WTC11 (cell line): ENCODE data around the gene MYO1A. TPM values are rescaled to one million over a fixed set of nuclear protein-coding genes. Genes with fewer than 3 reads are reported as not detected.

Experiments used
- ATAC-seq: fragments of 200-7000 bp; cut with Tn5 transposase; 2 replicates; pipeline ENCODE4 v1.10.0; 2021; ENCODE audit warnings: mild to moderate bottlenecking, moderate library complexity
- CTCF ChIA-PET: fragments of 300-600 bp; sonication (Branson Sonifier 250); formaldehyde crosslinking; loops from one replicate; lab custom pipeline; 2021; ENCODE audit warnings: antibody characterized with exemption; lab: Charles Lee
- POLR2A ChIA-PET: fragments of 350-600 bp; sonication (Branson Sonifier 250); formaldehyde crosslinking; loops from one replicate; lab custom pipeline; 2021; ENCODE audit warnings: antibody characterized with exemption; lab: Charles Lee
- DNase-seq: peaks from one replicate; pipeline ENCODE4 v3.0.0; 2021; ENCODE audit warnings: low spot score
- H3K27ac Mint-ChIP-seq: 2 replicates; pipeline ENCODE4 v1.8.0; 2021; ENCODE audit warnings: mixed read lengths
- H3K27me3 Mint-ChIP-seq: 2 replicates; pipeline ENCODE4 v1.8.0; 2021; ENCODE audit warnings: low read depth, mild to moderate bottlenecking, moderate library complexity, mixed read lengths
- H3K36me3 Mint-ChIP-seq: 2 replicates; pipeline ENCODE4 v1.8.0; 2021; ENCODE audit warnings: mixed read lengths
- H3K4me1 Mint-ChIP-seq: 2 replicates; pipeline ENCODE4 v1.8.0; 2022; ENCODE audit warnings: mixed read lengths
- H3K4me3 Mint-ChIP-seq: 2 replicates; pipeline ENCODE4 v1.8.0; 2021; ENCODE audit warnings: mild to moderate bottlenecking, moderate library complexity, mixed read lengths
- H3K9me3 Mint-ChIP-seq: 2 replicates; pipeline ENCODE4 v1.8.0; 2021; ENCODE audit warnings: mixed read lengths
- ATF2 ChIP-seq: sonication (generic); formaldehyde crosslinking; IDR thresholded peaks from 2 replicates; pipeline ENCODE4 v1.8.1; 2022; ENCODE audit warnings: low read depth, missing genetic modification reagents, borderline replicate concordance
- ATF3 ChIP-seq: sonication (generic); formaldehyde crosslinking; conservative IDR thresholded peaks from 2 replicates; pipeline ENCODE4 v1.8.1; 2022; ENCODE audit warnings: mild to moderate bottlenecking, missing genetic modification reagents
- ERG ChIP-seq: fragments of 250-450 bp; sonication (Bioruptor Pico); IDR thresholded peaks from 2 replicates; pipeline ENCODE4 v1.8.0; 2021; ENCODE audit warnings: mild to moderate bottlenecking
- ESRRA ChIP-seq: sonication (generic); formaldehyde crosslinking; IDR thresholded peaks from 2 replicates; pipeline ENCODE4 v1.8.1; 2022; ENCODE audit warnings: mild to moderate bottlenecking, missing genetic modification reagents, borderline replicate concordance
- FOXK1 ChIP-seq: sonication (generic); formaldehyde crosslinking; IDR thresholded peaks from 2 replicates; pipeline ENCODE4 v1.8.0; 2022; ENCODE audit warnings: mild to moderate bottlenecking, moderate library complexity, missing genetic modification reagents
- IRF1 ChIP-seq: sonication (generic); formaldehyde crosslinking; IDR thresholded peaks from 2 replicates; pipeline ENCODE4 v1.8.0; 2023; ENCODE audit warnings: missing genetic modification reagents
- IRF2 ChIP-seq: sonication (generic); formaldehyde crosslinking; IDR thresholded peaks from 2 replicates; pipeline ENCODE4 v1.8.0; 2022; ENCODE audit warnings: low read depth, missing genetic modification reagents, borderline replicate concordance
- MXD4 ChIP-seq: fragments of 250-450 bp; sonication (Bioruptor Pico); IDR thresholded peaks from 2 replicates; pipeline ENCODE4 v1.8.0; 2021; ENCODE audit warnings: mild to moderate bottlenecking, moderate library complexity, borderline replicate concordance
- MYBL2 ChIP-seq: sonication (generic); formaldehyde crosslinking; IDR thresholded peaks from 2 replicates; pipeline ENCODE4 v1.8.1; 2023; ENCODE audit warnings: mild to moderate bottlenecking, moderate library complexity, missing genetic modification reagents
- NFE2L1 ChIP-seq: sonication (generic); formaldehyde crosslinking; IDR thresholded peaks from 2 replicates; pipeline ENCODE4 v1.8.1; 2023; ENCODE audit warnings: missing genetic modification reagents
- NR1H2 ChIP-seq: sonication (generic); formaldehyde crosslinking; IDR thresholded peaks from 2 replicates; pipeline ENCODE4 v1.9.0; 2021; ENCODE audit warnings: mild to moderate bottlenecking, moderate library complexity, missing genetic modification reagents
- SMAD3 ChIP-seq: sonication (generic); formaldehyde crosslinking; IDR thresholded peaks from 2 replicates; pipeline ENCODE4 v1.8.0; 2022; ENCODE audit warnings: missing genetic modification reagents, mild to moderate bottlenecking, borderline replicate concordance
- SOX15 ChIP-seq: fragments of 250-450 bp; sonication (Bioruptor Pico); IDR thresholded peaks from 2 replicates; pipeline ENCODE4 v1.9.0; 2021; ENCODE audit warnings: mild to moderate bottlenecking
- SP1 ChIP-seq: sonication (generic); formaldehyde crosslinking; conservative IDR thresholded peaks from 2 replicates; pipeline ENCODE4 v1.8.1; 2022; ENCODE audit warnings: missing genetic modification reagents
- TP53 ChIP-seq: sonication (generic); formaldehyde crosslinking; IDR thresholded peaks from 2 replicates; pipeline ENCODE4 v1.8.1; 2023; ENCODE audit warnings: mild to moderate bottlenecking, missing genetic modification reagents
- USF1 ChIP-seq: sonication (generic); formaldehyde crosslinking; IDR thresholded peaks from 2 replicates; pipeline ENCODE4 v1.8.0; 2022; ENCODE audit warnings: mild to moderate bottlenecking, missing genetic modification reagents
- ZBTB21 ChIP-seq: sonication (generic); formaldehyde crosslinking; IDR thresholded peaks from 2 replicates; pipeline ENCODE4 v1.8.1; 2023; ENCODE audit warnings: mild to moderate bottlenecking, missing genetic modification reagents, borderline replicate concordance
- ZBTB43 ChIP-seq: sonication (generic); formaldehyde crosslinking; IDR thresholded peaks from 2 replicates; pipeline ENCODE4 v1.8.1; 2023; ENCODE audit warnings: mild to moderate bottlenecking, missing genetic modification reagents
- ZNF232 ChIP-seq: sonication (generic); formaldehyde crosslinking; IDR thresholded peaks from 2 replicates; pipeline ENCODE4 v1.8.0; 2022; ENCODE audit warnings: mild to moderate bottlenecking, missing genetic modification reagents
- ZNF263 ChIP-seq: sonication (generic); formaldehyde crosslinking; IDR thresholded peaks from 2 replicates; pipeline ENCODE4 v1.8.1; 2022; ENCODE audit warnings: low read depth, mild to moderate bottlenecking, moderate library complexity, missing genetic modification reagents
- ZSCAN18 ChIP-seq: fragments of 250-450 bp; sonication (Bioruptor Pico); IDR thresholded peaks from 2 replicates; pipeline ENCODE4 v2.1.2; 2022; ENCODE audit warnings: mild to moderate bottlenecking, moderate library complexity
- total RNA-seq: library from RNA; stranded (reverse); gene quantifications from 3 replicates; pipeline ENCODE4 v1.2.3, GENCODE V29; 2021

MYO1A gene
- total RNA-seq, 1 experiment from 2014 or later = 0.87 TPM

GRCh38 chr12:57080855-57081254 lies 30.9 kb upstream of the MYO1A start (continued):
- TF ChIP-seq ATF3 (CRISPR knock-in tag) = no peak
- no peak for TF ChIP-seq ZSCAN18 (CRISPR knock-in tag)
- TF ChIP-seq MXD4 = no peak
- TF ChIP-seq NFE2L1 (CRISPR knock-in tag) = no peak
- no peak for TF ChIP-seq NR1H2 (CRISPR knock-in tag)
- TF ChIP-seq ERG (CRISPR knock-in tag) = no peak
- TF ChIP-seq FOXK1 (CRISPR knock-in tag) = no peak
- no peak for TF ChIP-seq SP1 (CRISPR knock-in tag)
- no peak for TF ChIP-seq SMAD3

- ATAC-seq = no peak
- no peaks in the 10 kb centered on the region for H3K27me3 Mint-ChIP-seq
- TF ChIP-seq ZNF263 (CRISPR knock-in tag) (no peak), SOX15 (CRISPR knock-in tag) (no peak), ATF2 (CRISPR knock-in tag) (no peak), ZNF232 (CRISPR knock-in tag) (no peak)
- CTCF ChIA-PET = interaction anchor here (1.0 to 7.5 kb wide), 11 partner anchors 11 to 105 kb away, joined by 3 to 71 read pairs (median 9); partner anchors contain the start of genes LRP1 and STAT6
- H3K4me1 Mint-ChIP-seq = peaks cover 6% of the 10 kb centered on the region; the same call in 1 of the 2 replicates
- no peaks in the 10 kb centered on the region for H3K9me3 Mint-ChIP-seq
- POLR2A ChIA-PET = interaction anchor here (1.4 to 3.1 kb wide), 4 partner anchors 8 to 48 kb away, joined by 4 to 33 read pairs (median 10); partner anchors contain the start of genes LRP1, NAB2 and STAT6
- H3K4me3 Mint-ChIP-seq = no peak overlapping the region
- peak overlapping the region; percentile 81; the same call in 1 of the 2 replicates for H3K27ac Mint-ChIP-seq
- peaks cover 5% of the 10 kb centered on the region for H3K36me3 Mint-ChIP-seq
- no peak for DNase-seq
These were observed 29.9 kb upstream of the MYO1A start for GRCh38 chr12:57079821-57080220.

- Mint-ChIP-seq H3K9me3 (no peaks in the 10 kb centered on the region), H3K4me1 (peaks cover 6% of the 10 kb centered on the region; the same call in 1 of the 2 replicates), H3K36me3 (peaks cover 5% of the 10 kb centered on the region), H3K27me3 (no peaks in the 10 kb centered on the region), H3K4me3 (peak within 1 kb of the TSS; percentile 95), H3K27ac (peak within 1 kb of the TSS; percentile 92)
- ChIA-PET CTCF (interaction anchor here (0.5 to 7.5 kb wide), 23 partner anchors 9 to 442 kb away, joined by 3 to 71 read pairs (median 6); partner anchors contain the start of genes LRP1, STAT6 and TAC3), POLR2A (interaction anchor here (0.5 to 3.1 kb wide), 11 partner anchors 9 to 385 kb away, joined by 3 to 33 read pairs (median 4); partner anchors contain the start of genes LRP1, NAB2, SHMT2 and STAT6)
- DNase-seq = peak; percentile 96
- peak; percentile 99 for ATAC-seq
- TF ChIP-seq ZNF263 (CRISPR knock-in tag) (no peak), USF1 (CRISPR knock-in tag) (peak; percentile 92), IRF2 (CRISPR knock-in tag) (no peak), ZBTB43 (no peak), TP53 (CRISPR knock-in tag) (no peak), ZBTB21 (no peak), ESRRA (no peak), ATF2 (CRISPR knock-in tag) (no peak), MYBL2 (CRISPR knock-in tag) (0 out of 2 replicates have a peak, but pooled peaks have one; percentile 38), IRF1 (CRISPR knock-in tag) (no peak)
These were observed 28.8 kb upstream of the MYO1A start, which contains the start of gene NEMP1 for GRCh38 chr12:57078519-57079404. TSS of gene NEMP1 (minus strand) at chr12:57078791. CDS start at chr12:57078745, 46 bp downstream.
